Colonic mucosa (tissue), 4 donors: ENCODE measurements around the gene PEX6. TPM values are rescaled to one million over a fixed set of nuclear protein-coding genes. Genes with fewer than 3 reads are reported as not detected.
A peak's percentile ranks its signal among the peaks of the same experiment; 100 is the strongest.

ENCODE experiments used
- DNase-seq: peaks from one replicate; pipeline ENCODE4 v3.0.0-alpha.2; 2020
- H3K27ac ChIP-seq: fragments of 200-600 bp; one replicate; pipeline ENCODE4 v1.8.0; 2021
- H3K27me3 ChIP-seq: fragments of 200-600 bp; one replicate; pipeline ENCODE4 v1.8.0; 2021
- H3K36me3 ChIP-seq: fragments of 200-600 bp; one replicate; pipeline ENCODE4 v1.8.0; 2021
- H3K4me1 ChIP-seq: fragments of 200-600 bp; one replicate; pipeline ENCODE4 v1.8.0; 2021; ENCODE audit warnings: mild to moderate bottlenecking
- H3K4me3 ChIP-seq: fragments of 200-600 bp; one replicate; pipeline ENCODE4 v1.8.0; 2021
- H3K9ac ChIP-seq, 2 donors: one replicate each; pipeline ENCODE4 v1.7.0; 2013; ENCODE audit warnings: control low read depth in 2 of 2, low read depth in 2 of 2, low read length in 2 of 2
- H3K9me3 ChIP-seq: fragments of 200-600 bp; one replicate; pipeline ENCODE4 v1.8.0; 2021
- intact Hi-C: fragments of 100-400 bp; cut with DNase I; formaldehyde crosslinking; loops from one replicate; pipeline ENCODE4 v1.14.1; 2022
- total RNA-seq, 2 donors: library from RNA; stranded (reverse); fragmentation: NEBNext Ultra II Directional in 1 of 2; extraction: Animal tissue kit (Norgen Biotek cat#: 25700) in 1 of 2; gene quantifications; one replicate each; pipeline ENCODE4 v1.2.1, GENCODE V29; 2021
- TF ChIP-seq, protein P1 (sequence below): fragments of 200-600 bp; IDR thresholded peaks from one replicate; pipeline ENCODE4 v1.8.0; 2022; ENCODE audit warnings: antibody characterized with exemption, mild to moderate bottlenecking
- donor health status: healthy.
- donor health status: DM: no; HTN: no; CAD: no.
- donor health status: DM: no; HTN: no; CAD: no.

The PEX6 gene
- total RNA-seq, 2 donors from 2014 or later = 23.3 to 40.3 TPM

DNA sequence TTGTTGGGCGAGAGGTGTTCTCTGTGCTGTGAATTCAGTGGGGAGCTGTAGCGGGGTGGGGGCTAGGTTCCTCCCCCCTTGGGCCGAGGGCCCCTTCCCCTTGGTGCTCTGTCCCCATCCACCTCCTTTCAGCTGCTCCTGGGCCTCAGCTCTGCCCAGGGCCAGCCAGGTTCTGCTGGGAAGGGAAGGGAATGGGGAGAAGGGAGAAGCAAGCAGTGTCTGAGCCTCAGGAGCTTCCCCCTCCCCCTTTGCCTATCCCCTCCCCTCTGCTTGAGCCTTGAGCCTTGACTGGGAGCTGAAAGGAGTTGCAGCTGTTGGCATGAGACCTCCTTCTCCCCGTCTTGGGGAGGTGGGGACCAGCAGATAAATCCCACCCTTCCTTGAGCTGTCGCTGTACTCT lies 41.9 kb upstream of the PEX6 start:
- H3K36me3 ChIP-seq = peaks cover 7% of the 10 kb centered on the region
- intact Hi-C loops = no loop called here
- peak overlapping the region in 1 of 2 donors; percentile 61 for H3K9ac ChIP-seq
- peak overlapping the region; percentile 98 for H3K4me3 ChIP-seq
- H3K4me1 ChIP-seq = peaks cover 14% of the 10 kb centered on the region
- H3K27me3 ChIP-seq = no peaks in the 10 kb centered on the region
- TF ChIP-seq, protein P1, sequence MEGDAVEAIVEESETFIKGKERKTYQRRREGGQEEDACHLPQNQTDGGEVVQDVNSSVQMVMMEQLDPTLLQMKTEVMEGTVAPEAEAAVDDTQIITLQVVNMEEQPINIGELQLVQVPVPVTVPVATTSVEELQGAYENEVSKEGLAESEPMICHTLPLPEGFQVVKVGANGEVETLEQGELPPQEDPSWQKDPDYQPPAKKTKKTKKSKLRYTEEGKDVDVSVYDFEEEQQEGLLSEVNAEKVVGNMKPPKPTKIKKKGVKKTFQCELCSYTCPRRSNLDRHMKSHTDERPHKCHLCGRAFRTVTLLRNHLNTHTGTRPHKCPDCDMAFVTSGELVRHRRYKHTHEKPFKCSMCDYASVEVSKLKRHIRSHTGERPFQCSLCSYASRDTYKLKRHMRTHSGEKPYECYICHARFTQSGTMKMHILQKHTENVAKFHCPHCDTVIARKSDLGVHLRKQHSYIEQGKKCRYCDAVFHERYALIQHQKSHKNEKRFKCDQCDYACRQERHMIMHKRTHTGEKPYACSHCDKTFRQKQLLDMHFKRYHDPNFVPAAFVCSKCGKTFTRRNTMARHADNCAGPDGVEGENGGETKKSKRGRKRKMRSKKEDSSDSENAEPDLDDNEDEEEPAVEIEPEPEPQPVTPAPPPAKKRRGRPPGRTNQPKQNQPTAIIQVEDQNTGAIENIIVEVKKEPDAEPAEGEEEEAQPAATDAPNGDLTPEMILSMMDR = no peak
- DNase-seq = no peak
- no peaks in the 10 kb centered on the region for H3K9me3 ChIP-seq
- peak overlapping the region; percentile 79 for H3K27ac ChIP-seq

DNA sequence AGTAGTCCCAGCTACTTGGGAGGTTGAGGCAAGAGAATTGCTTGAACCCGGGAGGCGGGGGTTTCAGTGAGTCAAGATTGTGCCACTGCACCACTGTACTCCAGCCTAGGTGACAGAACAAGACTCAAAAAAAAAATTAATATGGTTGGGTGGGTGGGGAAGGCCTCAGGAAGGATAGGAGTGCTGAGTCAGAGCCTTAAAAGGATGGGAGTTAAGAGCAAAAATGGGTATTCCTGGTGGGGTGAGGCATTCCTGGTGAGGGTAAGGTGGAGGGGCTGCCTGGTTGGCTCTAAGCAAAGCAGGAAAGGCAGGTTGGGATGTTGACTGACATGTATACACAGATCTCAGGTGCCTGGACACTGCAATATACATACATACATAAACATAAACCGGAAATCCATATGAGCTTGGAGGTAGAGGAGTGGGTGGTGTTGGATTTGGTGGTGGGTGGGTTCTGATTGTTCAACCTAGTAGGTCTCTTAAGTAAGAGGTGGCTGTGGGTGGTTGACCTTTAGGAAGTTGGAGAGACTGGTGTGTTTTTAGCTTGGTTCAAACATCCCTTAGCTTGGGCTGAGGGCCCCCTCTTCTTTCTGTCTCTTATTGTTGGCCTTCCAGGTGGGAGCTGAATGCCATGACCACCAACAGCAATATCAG lies 41.2 kb upstream of the PEX6 start:
- H3K9me3 ChIP-seq = no peaks in the 10 kb centered on the region
- H3K9ac ChIP-seq = no peak overlapping the region
- no peak overlapping the region for H3K27ac ChIP-seq
- DNase-seq = no peak
- TF ChIP-seq, protein P1 = no peak
- no peaks in the 10 kb centered on the region for H3K27me3 ChIP-seq
- intact Hi-C loops = no loop called here
- H3K4me3 ChIP-seq = no peak overlapping the region
- H3K36me3 ChIP-seq = peaks cover 6% of the 10 kb centered on the region
- H3K4me1 ChIP-seq = peaks cover 16% of the 10 kb centered on the region

DNA sequence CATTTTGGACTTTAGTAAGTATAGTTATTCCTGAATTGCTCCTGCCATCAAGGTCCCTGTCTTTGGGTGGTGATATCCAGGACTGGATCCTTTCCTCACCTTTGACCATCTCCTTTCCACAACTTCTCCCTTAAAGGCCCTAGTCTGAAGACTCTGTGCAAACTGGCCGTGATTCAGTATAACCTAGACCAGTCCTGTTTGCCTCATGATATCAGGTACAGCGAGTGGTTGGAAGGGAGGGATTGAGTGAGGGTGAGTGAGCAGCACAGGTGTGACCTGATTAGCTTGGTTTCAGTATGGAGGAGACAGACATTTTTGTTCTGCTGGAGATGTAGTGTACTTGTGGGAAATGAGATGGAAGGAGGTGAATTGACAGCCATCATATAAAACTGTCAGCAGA lies 40.2 kb upstream of the PEX6 start:
- DNase-seq = no peak
- TF ChIP-seq, protein P1 = no peak
- Histone ChIP-seq H3K27ac (no peak overlapping the region), H3K9me3 (no peaks in the 10 kb centered on the region), H3K27me3 (no peaks in the 10 kb centered on the region), H3K4me1 (peaks cover 18% of the 10 kb centered on the region), H3K9ac (no peak overlapping the region), H3K36me3 (no peaks in the 10 kb centered on the region), H3K4me3 (no peak overlapping the region)
- intact Hi-C loops = no loop called here

DNA sequence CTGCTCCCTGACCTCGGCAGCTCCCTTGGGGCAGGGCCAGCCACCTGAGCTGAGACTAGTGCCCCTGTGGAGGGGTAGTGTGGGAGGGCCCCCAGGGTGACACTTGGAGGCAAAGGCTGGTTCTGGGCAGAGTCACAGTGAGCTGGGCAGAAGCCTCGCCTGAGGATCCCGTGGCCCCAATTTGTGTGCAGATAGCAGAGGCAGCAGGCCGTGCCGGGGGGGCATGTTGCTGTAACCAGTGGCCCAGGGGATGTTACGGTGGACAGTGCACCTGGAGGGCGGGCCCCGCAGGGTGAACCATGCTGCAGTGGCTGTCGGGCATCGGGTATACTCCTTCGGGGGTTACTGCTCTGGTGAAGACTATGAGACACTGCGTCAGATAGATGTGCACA lies 38.0 kb upstream of the PEX6 start:
- intact Hi-C loops = no loop called here
- Histone ChIP-seq H3K27me3 (no peaks in the 10 kb centered on the region), H3K36me3 (no peaks in the 10 kb centered on the region), H3K9me3 (no peaks in the 10 kb centered on the region), H3K4me3 (no peak overlapping the region), H3K27ac (no peak overlapping the region), H3K9ac (no peak overlapping the region), H3K4me1 (peaks cover 14% of the 10 kb centered on the region)
- TF ChIP-seq, protein P1 = no peak
- DNase-seq = no peak

DNA sequence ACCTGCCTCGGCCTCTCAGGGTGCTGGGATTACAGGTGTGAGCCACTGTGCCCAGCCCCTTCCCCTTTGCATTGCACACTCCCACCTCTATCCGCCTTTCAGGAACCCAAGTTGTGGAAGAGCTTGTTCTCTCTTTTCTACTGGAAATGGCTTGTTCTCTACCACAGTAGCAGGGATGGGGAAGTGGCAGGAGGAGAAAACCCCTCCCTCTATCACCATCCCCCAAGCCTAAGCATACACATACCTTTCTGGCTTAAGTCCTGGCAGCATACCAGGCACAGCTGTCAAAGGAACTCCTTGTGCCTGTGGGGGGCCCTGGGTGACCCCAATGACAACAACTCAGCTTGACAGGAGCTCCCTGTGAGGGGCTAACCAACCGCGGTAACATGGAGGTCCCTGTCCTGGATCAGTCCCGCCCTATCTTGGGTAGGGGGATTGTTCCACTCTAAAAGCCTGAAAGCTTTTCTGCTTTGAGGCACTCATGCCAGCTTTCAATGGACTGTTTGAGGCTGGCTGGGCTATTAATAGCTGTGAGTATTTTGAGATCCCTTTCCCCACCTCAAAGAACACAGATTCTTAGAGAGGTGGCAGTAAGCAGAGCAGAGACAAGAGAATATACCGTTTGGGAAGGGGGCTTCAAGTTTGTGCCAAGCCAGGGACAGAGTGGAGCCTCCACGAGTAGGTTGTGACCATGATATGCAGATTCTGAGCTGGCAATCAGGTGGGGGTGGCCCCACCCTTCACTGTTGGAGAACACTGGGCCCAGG lies 37.4 kb upstream of the PEX6 start:
- Histone ChIP-seq H3K4me3 (no peak overlapping the region), H3K27ac (no peak overlapping the region), H3K36me3 (no peaks in the 10 kb centered on the region), H3K9ac (no peak overlapping the region), H3K4me1 (peaks cover 14% of the 10 kb centered on the region), H3K27me3 (no peaks in the 10 kb centered on the region), H3K9me3 (no peaks in the 10 kb centered on the region)
- no peak for DNase-seq
- intact Hi-C loops = no loop called here
- TF ChIP-seq, protein P1 = no peak
